K562 (cell line): ENCODE measurements around the gene TLL1. TPM values are rescaled to one million over a fixed set of nuclear protein-coding genes. Genes with fewer than 3 reads are reported as not detected.
A peak's percentile ranks its signal among the peaks of the same experiment; 100 is the strongest.

Experiments
- ATAC-seq: fragments of 200-7000 bp; cut with Tn5 transposase; 3 replicates; pipeline ENCODE4 v1.9.1; 2020; ENCODE audit warnings: moderate library complexity
- BruUV-seq: library from RNA; stranded (reverse); fragments of 400-500 nt; replicated peaks from 2 replicates; lab custom pipeline; 2021; lab: Mats Ljungman, UMichigan
- CTCF ChIA-PET: fragments of 300-600 bp; formaldehyde crosslinking; extraction: SDS; loops from one replicate; lab custom pipeline; 2021; ENCODE audit warnings: low intra/inter-chr PET ratio; lab: Yijun Ruan, JAX
- POLR2A ChIA-PET: fragments of 300-600, 350-650 bp; sonication (Branson Sonifier 250); formaldehyde crosslinking; extraction: SDS; loops from one replicate; lab custom pipeline; 2021; ENCODE audit warnings: antibody characterized with exemption, inconsistent platforms; lab: Yijun Ruan, JAX
- DNase-seq, 4 experiments: peaks; one replicate each; pipeline versions ENCODE4 v3.0.0 to v3.0.0-alpha.2; 2011 to 2018; ENCODE audit warnings: low spot score in 3 of 4, mixed read lengths in 3 of 4; ENCODE audit errors: extremely low read depth in 1 of 4
- FAIRE-seq: peaks from 2 replicates; lab custom pipeline; 2011; peaks lifted over from hg19 to GRCh38; lab: Jason Lieb, UNC
- H2AFZ ChIP-seq: 2 replicates; pipeline ENCODE4 v1.6.0; 2011; ENCODE audit warnings: low read depth, low read length, control low read depth, inconsistent platforms
- H3K27ac ChIP-seq: fragments of 200-600 bp; 3 replicates; pipeline ENCODE4 v1.8.0; 2011; ENCODE audit warnings: low read depth, mild to moderate bottlenecking, control low read depth, inconsistent platforms, low read length, moderate library complexity, mixed read lengths; ENCODE audit errors: extremely low read depth
- H3K27me3 ChIP-seq, 2 experiments: fragments of 300-600 bp in 1 of 2; 2 replicates in 1 of 2; 3 replicates in 1 of 2; pipeline versions ENCODE4 v1.6.0 to v1.8.0; 2011; ENCODE audit warnings: inconsistent platforms in 2 of 2, low read length in 2 of 2, mild to moderate bottlenecking in 1 of 2, mixed read lengths in 1 of 2, moderate library complexity in 1 of 2; ENCODE audit not compliant: control insufficient read depth in 2 of 2, insufficient read depth in 2 of 2
- H3K36me3 ChIP-seq: fragments of 300-600 bp; 3 replicates; pipeline ENCODE4 v1.8.0; 2011; ENCODE audit warnings: mild to moderate bottlenecking, low read length, inconsistent platforms; ENCODE audit not compliant: control insufficient read depth, insufficient read depth
- H3K4me1 ChIP-seq, 2 experiments: fragments of 200-600 bp in 1 of 2; replicated peaks in 1 of 2; 2 replicates in 1 of 2; 3 replicates in 1 of 2; pipeline versions ENCODE4 v1.5.1 to v1.8.0; 2011; ENCODE audit warnings: inconsistent platforms in 2 of 2, low read length in 2 of 2, mild to moderate bottlenecking in 1 of 2, mixed read lengths in 1 of 2, moderate library complexity in 1 of 2; ENCODE audit not compliant: control insufficient read depth in 2 of 2, insufficient read depth in 2 of 2
- H3K4me2 ChIP-seq: 2 replicates; pipeline ENCODE4 v1.6.1; 2011; ENCODE audit warnings: low read length, control low read depth, inconsistent platforms, mixed read lengths; ENCODE audit not compliant: insufficient read depth
- H3K4me3 ChIP-seq: fragments of 200-600 bp; sonication (generic), shearing (Covaris generic); 2 replicates; pipeline ENCODE4 v1.5.1; 2016; ENCODE audit warnings: control low read depth, inconsistent platforms
- H3K79me2 ChIP-seq: fragments of 200-600 bp; 3 replicates; pipeline ENCODE4 v1.8.0; 2011; ENCODE audit warnings: low read length, inconsistent platforms; ENCODE audit not compliant: control insufficient read depth, insufficient read depth
- H3K9ac ChIP-seq, 2 experiments: 2 replicates each; pipeline versions ENCODE4 v1.6.0 to v1.6.1; 2011; ENCODE audit warnings: low read depth in 2 of 2, low read length in 2 of 2, control low read depth in 1 of 2, inconsistent platforms in 1 of 2, mild to moderate bottlenecking in 1 of 2, mixed read lengths in 1 of 2; ENCODE audit not compliant: insufficient read depth in 1 of 2
- H3K9me1 ChIP-seq: one replicate; pipeline ENCODE4 v1.6.0; 2011; ENCODE audit warnings: inconsistent platforms, mild to moderate bottlenecking, low read length, moderate library complexity; ENCODE audit not compliant: control insufficient read depth, insufficient read depth
- H3K9me3 ChIP-seq: replicated peaks from 2 replicates; pipeline ENCODE4 v1.5.1; 2011; ENCODE audit warnings: low read depth, low read length, inconsistent platforms; ENCODE audit not compliant: control insufficient read depth, insufficient read depth
- H4K20me1 ChIP-seq: replicated peaks from 2 replicates; pipeline ENCODE4 v1.6.1; 2011; ENCODE audit warnings: low read length, inconsistent platforms, mixed read lengths; ENCODE audit not compliant: control insufficient read depth, insufficient read depth
- E4F1 ChIP-seq: fragments of 250-450 bp; sonication (Bioruptor Pico); IDR thresholded peaks from 2 replicates; pipeline ENCODE4 v1.5.0; 2021; ENCODE audit warnings: mild to moderate bottlenecking, borderline replicate concordance
- MEIS2 ChIP-seq: fragments of 450-650 bp; IDR thresholded peaks from 2 replicates; pipeline ENCODE4 v1.6.1; 2014; ENCODE audit warnings: mild to moderate bottlenecking; ENCODE audit not compliant: partially characterized antibody
- REST ChIP-seq, 2 experiments: fragments of 450-650 bp; formaldehyde crosslinking in 1 of 2; IDR thresholded peaks; 2 replicates each; pipeline versions ENCODE4 v1.4.0 to v1.6.1; 2014 to 2020; ENCODE audit warnings: mild to moderate bottlenecking in 2 of 2, borderline replicate concordance in 1 of 2, low read depth in 1 of 2
- ZBTB34 ChIP-seq: fragments of 250-450 bp; sonication (Bioruptor Pico); IDR thresholded peaks from 2 replicates; pipeline ENCODE4 v1.8.0; 2021; ENCODE audit warnings: mild to moderate bottlenecking, moderate library complexity
- WGBS: fragments of 100-300 bp; shearing (Covaris generic); methylation state at CpG from one replicate; pipeline ENCODE4 v1.1.6; 2016; ENCODE audit warnings: low coverage, mixed read lengths; ENCODE audit not compliant: insufficient coverage; ENCODE audit errors: missing lambda C conversion rate; 5-methylcytosine and 5-hydroxymethylcytosine counted together
- in situ Hi-C: fragments of 300-500 bp; cut with MboI; formaldehyde crosslinking; loops from 4 replicates; pipeline ENCODE4 v1.15.0; 2018; ENCODE audit warnings: inconsistent platforms, mixed read lengths
- intact Hi-C: fragments of 100-400 bp; cut with micrococcal nuclease; formaldehyde crosslinking; loops from 2 replicates; pipeline ENCODE4 v1.14.2; 2022
- polyA plus RNA-seq, 8 experiments: library from polyadenylated mRNA; depleted of rRNA in 4 of 8; stranded (reverse) in 5 of 8; unstranded in 3 of 8; fragments of >200 nt; fragmentation: Nextera tagmentation in 2 of 8; fragmentation: Illumina TruSeq in 1 of 8; extraction: Ambion mirVana in 2 of 8; extraction: Trizol in 1 of 8; gene quantifications; 2 replicates each; pipeline versions ENCODE4 v1.2.1 to v1.2.3, GENCODE V29; 2011 to 2014; ENCODE audit warnings: inconsistent platforms in 1 of 8, missing spikeins in 1 of 8
- total RNA-seq, 7 experiments: library from RNA; depleted of rRNA in 6 of 7; stranded (reverse); fragments of >200 nt in 6 of 7; fragmentation: Illumina TruSeq in 2 of 7; extraction: Trizol in 2 of 7; gene quantifications; 2 replicates each; pipeline versions ENCODE4 v1.2.1 to v1.2.3, GENCODE V29; 2011 to 2021; ENCODE audit warnings: low replicate concordance in 1 of 7

TLL1 gene
- total and polyA plus RNA-seq, 9 of the 15 experiments (the other 6 are each of a cell fraction or from before 2014, with no cell fraction given) = not detected

- TF ChIP-seq MEIS2 = no peak
These were observed 205.3 kb downstream of the TLL1 start (continued) for GRCh38 chr4:166078383-166078782.

GRCh38 chr4:166078955-166079354 lies 205.9 kb downstream of the TLL1 start:
- intact Hi-C loops (no loop called here), in situ Hi-C loops (loop anchor here (25.0 kb wide), 1 partner anchor 942 kb away; no protein-coding TSS in a partner anchor)
- H3K4me1 ChIP-seq = no peaks in the 10 kb centered on the region
- H3K9me3 ChIP-seq = no peaks in the 10 kb centered on the region
- H3K4me2 ChIP-seq = no peak overlapping the region
- H3K9me1 ChIP-seq = no peaks in the 10 kb centered on the region
- ChIA-PET CTCF (interaction anchor here (0.6 kb wide), 1 partner anchor 946 kb away, joined by 4 read pairs; no protein-coding TSS in a partner anchor), POLR2A (no interaction called here)
- no peaks in the 10 kb centered on the region for H3K27me3 ChIP-seq
- TF ChIP-seq ZBTB34 (CRISPR knock-in tag) = no peak
- no peak for TF ChIP-seq E4F1 (CRISPR knock-in tag)
- TF ChIP-seq REST (IDR thresholded peaks at IDR 0.05; ENCODE audit: borderline replicate concordance) = peak; percentile 56; the same call in 1 of the 2 replicates
- TF ChIP-seq REST (CRISPR knock-in tag; IDR thresholded peaks at IDR 0.05; ENCODE audit: low read depth) = no peak
- TF ChIP-seq, all 486 proteins: peak for 1
- FAIRE-seq = no peak
- Histone ChIP-seq H2AFZ (no peak overlapping the region), H3K27ac (no peak overlapping the region), H3K4me3 (no peak overlapping the region), H4K20me1 (no peaks in the 10 kb centered on the region), H3K36me3 (no peaks in the 10 kb centered on the region), H3K9ac (no peak overlapping the region), H3K79me2 (no peaks in the 10 kb centered on the region)
- DNase-seq = no peak
- 0% methylated on average over 2 of the region's 2 CpGs for WGBS
- no TSS peak for BruUV-seq
- no peak for ATAC-seq
